Measurements from ENCODE around the gene AICDA.
"Not testable (repeated sequence)": the region's sequence is repeated elsewhere in the genome, so short reads cannot be mapped to it uniquely, and the experiment has no call there.

AICDA gene

GRCh38 chr12:8609061-8609570, 3.5 kb downstream of the AICDA start:
- DNase-seq (ENCODE audit: low read depth) = no peak

DNA sequence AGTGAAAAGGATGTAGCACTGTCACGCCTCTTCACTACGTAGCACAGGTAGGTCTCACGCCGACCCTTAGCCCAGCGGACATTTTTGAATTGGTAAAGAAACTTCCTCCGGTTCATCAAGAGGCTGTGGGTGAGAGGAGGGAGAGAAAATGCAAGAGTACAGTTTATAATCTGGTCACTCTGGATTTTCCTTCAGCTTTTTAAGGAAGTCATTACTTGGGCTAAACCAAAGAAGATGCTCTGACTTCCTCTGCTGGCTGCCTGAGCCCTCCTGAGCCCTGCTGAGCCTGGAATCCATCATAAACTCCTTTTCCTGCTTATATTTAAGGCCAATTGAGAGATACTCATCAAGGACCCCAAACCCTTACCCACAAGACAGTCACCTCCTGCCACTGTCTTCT, 5.8 kb downstream of the AICDA start:
- no peak for DNase-seq (ENCODE audit: low read depth)

GRCh38 chr12:8605057-8605456, 7.6 kb downstream of the AICDA start:
- no peak for DNase-seq (ENCODE audit: low read depth)

DNA sequence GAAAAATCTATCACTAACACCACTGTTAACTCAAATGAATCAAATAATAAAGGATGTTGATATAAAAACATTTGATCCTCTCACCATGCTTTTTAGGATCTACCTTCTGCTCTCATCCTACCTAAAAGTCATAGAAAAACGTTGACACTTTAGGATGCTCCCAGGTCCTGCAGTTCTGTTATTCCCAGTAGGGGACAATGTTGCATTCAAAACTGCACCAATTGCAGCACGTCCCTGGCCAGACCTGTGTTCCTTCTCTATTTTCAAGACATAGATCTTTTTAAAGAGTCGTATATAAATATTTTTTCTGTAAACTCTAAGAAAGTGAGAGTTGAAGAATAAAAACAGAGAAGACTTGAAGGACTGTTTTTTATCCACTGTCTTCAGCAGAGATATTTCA, 8.8 kb downstream of the AICDA start:
- DNase-seq (ENCODE audit: low read depth) = no peak

DNA sequence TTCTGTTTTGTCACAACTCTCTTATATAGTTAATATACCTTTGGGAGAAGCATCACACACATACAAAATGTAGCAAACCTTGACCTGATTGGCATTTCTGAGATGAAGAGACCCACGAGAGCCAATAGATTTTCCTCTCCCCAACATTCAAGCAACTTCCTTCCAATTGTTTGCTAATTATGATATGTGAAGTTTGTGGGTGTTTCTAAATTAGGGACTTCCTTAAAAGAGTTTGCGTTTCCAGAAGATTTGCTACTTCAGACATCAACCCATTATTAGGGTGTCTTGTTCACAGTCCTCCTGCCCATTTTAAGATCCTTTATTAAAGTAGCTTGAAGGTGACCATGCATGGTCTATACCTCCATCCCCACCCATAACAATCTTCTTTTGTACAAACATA, 9.4 kb downstream of the AICDA start:
- DNase-seq (ENCODE audit: low read depth) = no peak

DNA sequence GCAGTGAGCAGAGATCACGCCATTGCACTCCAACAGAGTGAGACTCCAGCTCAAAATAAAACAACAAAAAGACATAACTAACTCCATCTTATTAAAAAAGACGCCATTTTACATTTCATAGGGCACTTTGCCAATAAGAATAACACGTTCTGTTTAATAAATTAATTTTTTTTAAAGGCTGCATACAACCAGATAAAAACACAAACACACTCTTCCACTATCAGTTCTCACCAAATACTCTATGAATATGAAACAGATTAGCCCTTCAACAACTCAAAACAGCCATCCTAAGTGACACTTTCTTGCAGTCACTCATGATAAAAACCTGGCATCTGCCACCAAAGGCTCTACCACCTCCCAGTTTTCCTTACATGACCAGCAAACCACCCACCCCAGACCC, 16.1 kb downstream of the AICDA start:
- no peak for DNase-seq (ENCODE audit: low read depth)

GRCh38 chr12:8594072-8594471, 18.6 kb downstream of the AICDA start:
- DNase-seq (ENCODE audit: low read depth) = no peak

DNA sequence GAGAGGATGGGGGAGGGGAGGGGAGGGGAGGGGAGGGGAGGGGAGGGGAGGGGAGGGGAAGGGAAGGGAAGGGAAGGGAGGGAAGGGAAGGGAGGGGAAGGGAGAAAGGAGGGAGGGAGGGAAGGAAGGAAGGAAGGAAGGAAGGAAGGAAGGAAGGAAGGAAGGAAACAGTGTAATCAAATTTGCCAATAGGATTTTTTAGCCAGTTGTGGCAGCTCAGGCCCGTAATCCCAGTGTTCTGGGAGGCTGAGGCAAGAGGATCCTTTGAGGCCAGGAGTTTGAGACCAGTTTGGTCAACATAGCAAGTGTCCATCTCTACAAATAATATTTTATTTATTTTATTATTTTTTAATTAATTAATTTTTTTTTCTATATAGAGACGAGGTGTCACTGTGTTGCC, 19.4 kb downstream of the AICDA start:
- DNase-seq (ENCODE audit: low read depth) = no peak

DNA sequence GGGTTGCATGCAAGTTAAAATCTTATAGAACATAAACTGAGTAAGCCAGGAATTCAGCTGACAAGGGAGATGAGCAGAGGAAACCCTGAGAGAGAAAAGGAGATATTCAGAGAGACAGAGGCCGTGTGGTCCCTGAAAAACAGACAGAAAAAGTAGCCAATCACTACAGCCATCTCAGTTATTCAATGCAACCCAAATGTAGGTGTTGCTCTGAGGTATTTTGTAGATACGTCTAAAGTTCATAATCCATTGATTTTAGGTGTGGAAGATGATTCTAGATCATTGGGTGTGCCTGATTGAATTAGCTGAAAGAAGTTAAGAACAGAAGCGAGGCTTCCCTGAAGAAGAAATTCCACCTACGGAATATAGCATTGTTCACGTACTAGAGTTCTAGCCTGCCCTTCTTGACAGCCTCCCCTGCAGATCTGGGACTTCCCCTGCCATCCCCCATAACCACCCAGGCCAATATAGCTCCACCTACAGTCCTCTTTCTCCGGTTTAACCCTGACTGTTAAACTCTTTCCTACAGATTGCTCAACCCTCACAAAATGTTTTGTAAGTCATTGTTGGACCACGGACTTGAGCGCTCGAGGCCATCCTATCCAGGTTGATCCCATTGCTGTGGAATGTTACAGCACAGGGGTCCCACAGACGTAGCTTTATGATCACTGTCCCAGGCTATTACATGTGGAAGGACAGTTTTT, 21.7 kb downstream of the AICDA start:
- no peak for DNase-seq (ENCODE audit: low read depth)

- DNase-seq (ENCODE audit: low read depth) = no peak
These were observed 23.0 kb downstream of the AICDA start for GRCh38 chr12:8589679-8590078.

DNA sequence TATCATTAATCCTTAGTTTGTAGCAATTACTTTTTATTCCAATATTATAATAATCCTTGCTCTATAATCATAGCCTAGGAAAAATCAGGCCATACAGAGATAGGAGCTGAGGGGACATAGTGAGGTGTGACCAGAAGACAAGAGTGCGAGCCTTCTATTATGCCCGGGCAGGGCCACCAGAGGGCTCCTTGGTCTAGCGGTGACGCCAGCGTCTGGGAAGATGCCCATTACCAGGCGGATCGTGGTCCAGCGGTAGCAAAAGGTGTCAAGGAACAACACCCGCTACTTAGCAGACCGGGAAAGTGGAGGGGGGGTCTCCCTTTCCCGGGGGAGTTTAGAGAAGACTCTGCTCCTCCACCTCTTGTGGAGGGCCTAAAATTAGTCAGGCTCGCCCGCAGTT, 28.2 kb downstream of the AICDA start:
- DNase-seq (ENCODE audit: low read depth) = not testable (repeated sequence)

- no peak for DNase-seq (ENCODE audit: low read depth)
These were observed 28.7 kb downstream of the AICDA start for GRCh38 chr12:8584004-8584403.

DNA sequence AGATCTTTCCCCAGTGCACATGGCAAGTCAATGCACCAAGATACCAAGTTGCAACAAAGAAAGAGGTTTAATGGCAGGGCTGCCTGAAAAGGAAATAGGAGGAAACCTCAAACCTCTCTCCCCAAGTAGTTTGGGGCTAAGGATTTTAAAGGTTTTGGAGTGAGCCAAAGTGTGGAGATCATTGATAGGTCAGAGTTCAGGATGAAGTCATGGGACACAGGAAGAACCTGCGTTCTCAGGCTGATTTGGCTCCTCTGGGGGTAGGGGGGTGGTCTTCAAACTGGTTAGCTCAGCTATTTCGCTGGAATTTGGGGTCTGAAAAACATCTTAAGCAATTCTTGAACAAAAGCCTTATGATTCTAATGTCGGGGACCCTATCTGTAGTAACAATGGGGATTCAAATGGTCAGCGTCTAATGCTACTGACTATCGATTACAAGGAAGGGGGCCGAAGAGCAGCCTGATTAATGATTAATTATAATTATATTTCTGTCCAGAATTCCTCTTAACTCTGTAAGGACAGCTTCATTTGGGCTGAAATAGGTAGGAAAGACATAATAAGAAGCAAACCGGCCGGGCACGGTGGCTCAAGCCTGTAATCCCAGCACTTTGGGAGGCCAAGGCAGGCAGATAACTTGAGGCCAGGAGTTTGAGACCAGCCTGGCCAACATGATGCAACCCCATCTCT, 31.4 kb downstream of the AICDA start:
- DNase-seq (ENCODE audit: low read depth) = no peak

- DNase-seq (ENCODE audit: low read depth) = no peak
These were observed 34.8 kb downstream of the AICDA start for GRCh38 chr12:8577879-8578278.

DNA sequence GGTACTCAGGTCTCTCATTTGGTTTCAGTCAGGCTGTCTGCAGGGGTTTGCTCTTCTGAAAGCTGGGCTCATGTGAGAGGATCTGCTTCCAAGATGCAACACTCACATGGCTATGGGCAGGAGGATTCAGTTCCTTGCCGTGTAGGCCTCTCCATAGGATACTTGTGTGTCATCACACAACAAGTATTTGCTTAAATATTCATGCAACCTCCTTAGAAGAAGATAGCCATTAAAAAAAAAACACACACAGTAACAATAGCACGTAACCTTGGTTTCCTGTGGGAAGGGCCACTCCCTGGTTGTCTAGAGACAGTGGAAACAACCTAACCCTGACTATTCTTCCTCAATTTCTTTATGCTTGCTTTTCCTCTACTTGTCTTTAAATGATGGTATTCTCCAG, 40.2 kb downstream of the AICDA start:
- DNase-seq (ENCODE audit: low read depth) = no peak

DNA sequence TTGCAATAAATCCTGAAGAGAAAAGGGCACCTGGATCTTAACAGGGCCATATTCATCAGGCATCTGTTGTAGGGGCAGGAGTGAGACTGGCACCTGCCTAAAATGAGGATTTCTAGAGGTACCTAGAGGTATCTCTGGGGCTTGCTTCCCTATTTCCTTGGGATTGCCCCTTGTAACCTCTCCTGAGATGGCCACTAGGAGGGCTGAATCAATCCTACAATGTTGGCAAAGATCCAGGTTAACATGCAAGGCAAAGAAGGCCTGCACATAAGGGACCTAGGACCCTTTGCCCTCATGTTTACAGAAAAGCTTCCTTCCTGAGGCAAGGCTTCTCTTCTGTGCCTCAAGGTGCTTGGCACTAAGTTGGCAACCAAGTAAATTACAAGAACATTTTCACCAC, 46.1 kb downstream of the AICDA start:
- no peak for DNase-seq (ENCODE audit: low read depth)

DNA sequence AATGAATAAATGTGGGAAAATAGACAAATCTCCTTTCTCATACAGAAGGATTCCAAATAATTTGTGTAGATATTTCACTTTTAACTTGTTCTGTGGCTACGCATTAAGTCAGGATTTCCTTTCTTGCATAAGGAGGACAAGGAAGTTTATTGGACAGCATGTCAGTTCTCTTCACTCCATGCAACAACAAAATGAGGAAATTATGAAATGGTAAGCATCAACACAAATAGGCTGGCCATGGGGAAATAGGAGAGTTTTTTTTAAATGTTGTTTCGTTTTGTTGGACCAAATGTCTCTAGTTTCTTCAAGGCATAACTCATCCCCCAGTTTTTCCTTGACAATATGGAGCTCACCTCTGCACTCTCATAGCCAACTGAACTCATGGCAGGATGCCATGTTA, 46.6 kb downstream of the AICDA start:
- DNase-seq (ENCODE audit: low read depth) = not testable (repeated sequence)

DNA sequence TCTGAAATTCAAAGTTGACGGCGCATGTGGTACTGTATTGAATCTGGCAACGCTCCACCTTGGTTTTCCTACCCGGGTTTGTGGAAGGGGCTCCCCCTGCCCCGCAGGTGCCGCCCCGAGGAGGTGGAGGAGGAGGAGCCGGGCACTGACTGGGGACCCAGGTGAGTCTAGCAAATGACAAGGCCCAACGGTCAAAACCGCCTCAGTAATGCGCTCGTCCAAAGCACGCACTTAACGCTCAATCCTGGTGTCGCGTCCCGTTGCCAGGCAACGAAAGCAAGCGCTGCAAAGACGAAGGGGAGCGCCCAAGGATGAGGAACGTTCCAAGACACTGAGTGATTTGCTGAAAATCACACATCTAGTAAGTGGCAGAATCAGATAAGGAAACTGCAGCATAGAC, 48.0 kb downstream of the AICDA start:
- DNase-seq (ENCODE audit: low read depth) = no peak

GRCh38 chr12:8563356-8563755, 49.3 kb downstream of the AICDA start:
- DNase-seq (ENCODE audit: low read depth) = no peak

- no peak for DNase-seq (ENCODE audit: low read depth)
These were observed 50.3 kb downstream of the AICDA start for GRCh38 chr12:8562310-8562709.

- DNase-seq (ENCODE audit: low read depth) = no peak
These were observed 51.6 kb downstream of the AICDA start for GRCh38 chr12:8561011-8561410.

DNA sequence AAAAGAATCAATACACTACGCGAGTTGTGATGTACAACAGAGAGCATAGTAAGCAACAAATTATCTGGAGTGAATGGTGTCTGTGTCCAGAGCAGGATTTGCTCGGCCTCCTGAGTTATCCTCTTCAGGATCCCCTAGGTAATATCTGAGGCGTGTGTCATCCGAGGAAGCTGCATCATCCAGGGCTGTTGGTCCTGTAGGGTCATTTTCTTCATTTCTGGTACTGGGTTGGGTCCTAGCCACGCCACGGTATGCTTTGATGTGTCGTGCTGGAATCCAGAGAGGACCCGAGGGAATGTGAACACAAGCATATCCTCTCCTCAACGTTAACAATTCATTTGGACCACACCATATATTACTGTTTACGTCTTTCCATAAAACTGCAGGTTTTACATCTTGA, 53.0 kb downstream of the AICDA start:
- DNase-seq (ENCODE audit: low read depth) = no peak

DNA sequence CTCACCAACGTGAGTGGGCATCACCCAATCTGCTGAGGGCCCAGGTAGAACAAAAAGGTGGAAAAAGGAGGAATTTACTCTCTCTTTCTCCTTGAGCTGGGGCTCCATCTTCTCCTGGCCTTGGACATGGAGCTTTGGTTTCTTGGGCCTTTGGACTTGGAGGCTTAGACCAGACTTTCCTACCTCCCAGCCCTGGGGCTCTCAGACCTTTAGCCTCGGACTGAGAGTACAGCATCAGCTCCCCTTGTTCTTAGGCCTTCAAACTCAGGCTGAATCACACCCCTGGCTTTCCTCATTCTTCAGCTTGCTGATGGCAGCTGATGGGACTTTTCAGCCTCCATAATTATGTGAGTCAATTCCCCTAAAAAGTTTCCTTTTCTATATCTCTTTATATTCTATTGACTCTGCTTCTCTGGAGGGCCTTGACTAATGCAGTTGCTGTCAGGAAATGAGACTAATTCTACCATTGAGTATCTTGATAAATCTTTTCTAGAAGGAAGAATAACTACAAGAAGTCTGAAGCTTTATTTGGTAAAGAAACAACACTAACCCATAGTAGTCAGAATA, 56.0 kb downstream of the AICDA start:
- DNase-seq (ENCODE audit: low read depth) = no peak

All from GM04504 (cell line).